ENCODE measurements around the gene C10orf67. TPM values are rescaled to one million over a fixed set of nuclear protein-coding genes. Genes with fewer than 3 reads are reported as not detected.

Gene C10orf67
- total RNA-seq, 4 donors from 2014 or later: 0.21 TPM; not detected in 3

DNA sequence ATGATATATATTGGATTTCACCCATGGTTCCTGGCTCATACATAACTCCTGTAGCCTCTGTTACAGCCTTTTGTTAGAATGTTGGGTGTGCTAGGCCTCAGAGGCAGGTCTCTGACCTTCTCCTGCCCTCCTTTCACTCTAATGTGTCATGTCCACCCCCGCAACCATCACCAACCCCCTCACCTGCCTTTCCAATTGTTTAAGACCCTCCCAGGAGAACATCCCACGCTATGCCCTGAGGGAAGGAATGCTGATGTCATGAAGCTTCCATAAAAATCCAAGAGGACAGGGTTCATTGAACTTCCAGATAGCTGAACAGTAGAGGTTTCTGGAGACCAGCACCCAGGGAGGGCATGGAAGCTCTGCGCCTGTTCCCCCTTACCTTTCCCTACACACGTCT, 30.8 kb upstream of the C10orf67 start:
- Histone ChIP-seq H3K4me3 (no peak overlapping the region), H3K4me1 (no peaks in the 10 kb centered on the region), H3K9me3 (no peaks in the 10 kb centered on the region), H3K27ac (no peak overlapping the region), H3K36me3 (no peaks in the 10 kb centered on the region), H3K27me3 (no peaks in the 10 kb centered on the region)
- DNase-seq: no peak
- intact Hi-C loops (cut with DNase I; ENCODE audit: low total_unique reads): no loop called here
- TF ChIP-seq POLR2A (IDR thresholded peaks at IDR 0.05) (no peak), CTCF (IDR thresholded peaks at IDR 0.05) (no peak)

DNA sequence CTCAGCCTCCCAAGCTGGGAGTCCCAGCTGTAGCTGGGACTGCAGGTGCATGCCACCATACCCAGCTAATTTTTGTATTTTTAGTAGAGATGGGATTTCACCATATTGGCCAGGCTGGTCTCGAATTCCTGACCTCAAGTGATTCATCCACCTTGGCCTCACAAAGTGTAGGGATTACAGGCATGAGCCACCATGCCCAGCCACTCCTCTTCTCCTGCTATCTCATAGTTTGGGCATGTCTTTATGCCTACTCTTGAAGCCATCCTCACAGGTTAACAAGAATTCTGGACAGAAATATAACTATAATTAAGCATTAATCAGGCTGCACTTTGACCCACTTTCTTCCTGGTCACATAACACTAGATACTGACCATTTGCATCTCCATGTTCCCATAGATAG, 28.6 kb upstream of the C10orf67 start:
- Histone ChIP-seq H3K4me3 (no peak overlapping the region), H3K27me3 (no peaks in the 10 kb centered on the region), H3K4me1 (no peaks in the 10 kb centered on the region), H3K27ac (no peak overlapping the region), H3K36me3 (no peaks in the 10 kb centered on the region), H3K9me3 (no peaks in the 10 kb centered on the region)
- intact Hi-C loops (cut with DNase I; ENCODE audit: low total_unique reads): no loop called here
- DNase-seq: no peak
- TF ChIP-seq POLR2A (IDR thresholded peaks at IDR 0.05) (no peak), CTCF (IDR thresholded peaks at IDR 0.05) (no peak)

DNA sequence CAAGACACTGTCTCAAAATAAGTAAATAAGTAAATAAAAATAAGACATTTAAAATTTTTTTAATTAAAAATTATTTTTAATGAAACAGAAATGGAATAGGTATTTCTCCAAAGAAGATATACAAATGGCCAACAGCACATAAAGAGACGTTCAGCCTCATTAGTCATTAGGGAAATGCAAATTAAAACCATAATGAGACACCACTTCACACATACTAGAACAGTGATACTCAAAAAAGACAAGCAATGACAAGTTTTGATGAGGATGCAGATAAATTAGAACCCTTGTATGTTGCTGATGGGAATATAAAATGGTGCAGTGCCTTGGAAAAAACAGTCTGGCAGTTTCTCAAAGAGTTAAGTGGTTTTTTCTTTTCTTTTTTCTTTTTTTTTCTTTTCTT, 26.5 kb upstream of the C10orf67 start:
- H3K4me1 ChIP-seq: no peaks in the 10 kb centered on the region
- intact Hi-C loops (cut with DNase I; ENCODE audit: low total_unique reads): no loop called here
- no peak for TF ChIP-seq POLR2A (IDR thresholded peaks at IDR 0.05)
- no peak for TF ChIP-seq CTCF (IDR thresholded peaks at IDR 0.05)
- H3K36me3 ChIP-seq: no peaks in the 10 kb centered on the region
- H3K27me3 ChIP-seq: no peaks in the 10 kb centered on the region
- no peaks in the 10 kb centered on the region for H3K9me3 ChIP-seq
- no peak overlapping the region for H3K27ac ChIP-seq
- no peak for DNase-seq
- H3K4me3 ChIP-seq: no peak overlapping the region

DNA sequence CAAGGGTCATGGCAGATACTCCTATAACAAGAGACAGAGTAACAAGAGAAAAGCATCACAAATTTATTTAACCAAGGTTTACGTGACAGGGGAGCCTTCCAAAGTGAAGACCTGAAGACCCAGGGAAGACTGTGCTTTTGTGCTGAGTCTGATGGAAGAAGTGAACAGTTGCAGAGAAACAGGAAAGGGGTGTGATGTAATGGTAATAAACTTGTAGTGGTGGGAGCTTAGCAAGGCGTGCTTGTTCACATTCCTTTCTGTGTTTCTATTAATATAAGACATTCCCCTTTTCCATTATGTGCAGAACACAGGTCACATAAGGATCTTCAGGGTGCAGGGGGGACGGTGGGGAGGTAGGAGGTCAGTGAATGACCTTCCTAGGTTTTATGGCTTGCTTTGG, 25.5 kb upstream of the C10orf67 start:
- H3K27me3 ChIP-seq: no peaks in the 10 kb centered on the region
- TF ChIP-seq CTCF (IDR thresholded peaks at IDR 0.05): no peak
- no peak for TF ChIP-seq POLR2A (IDR thresholded peaks at IDR 0.05)
- H3K36me3 ChIP-seq: no peaks in the 10 kb centered on the region
- intact Hi-C loops (cut with DNase I; ENCODE audit: low total_unique reads): no loop called here
- DNase-seq: no peak
- H3K4me3 ChIP-seq: no peak overlapping the region
- H3K9me3 ChIP-seq: no peaks in the 10 kb centered on the region
- no peak overlapping the region for H3K27ac ChIP-seq
- H3K4me1 ChIP-seq: no peaks in the 10 kb centered on the region

DNA sequence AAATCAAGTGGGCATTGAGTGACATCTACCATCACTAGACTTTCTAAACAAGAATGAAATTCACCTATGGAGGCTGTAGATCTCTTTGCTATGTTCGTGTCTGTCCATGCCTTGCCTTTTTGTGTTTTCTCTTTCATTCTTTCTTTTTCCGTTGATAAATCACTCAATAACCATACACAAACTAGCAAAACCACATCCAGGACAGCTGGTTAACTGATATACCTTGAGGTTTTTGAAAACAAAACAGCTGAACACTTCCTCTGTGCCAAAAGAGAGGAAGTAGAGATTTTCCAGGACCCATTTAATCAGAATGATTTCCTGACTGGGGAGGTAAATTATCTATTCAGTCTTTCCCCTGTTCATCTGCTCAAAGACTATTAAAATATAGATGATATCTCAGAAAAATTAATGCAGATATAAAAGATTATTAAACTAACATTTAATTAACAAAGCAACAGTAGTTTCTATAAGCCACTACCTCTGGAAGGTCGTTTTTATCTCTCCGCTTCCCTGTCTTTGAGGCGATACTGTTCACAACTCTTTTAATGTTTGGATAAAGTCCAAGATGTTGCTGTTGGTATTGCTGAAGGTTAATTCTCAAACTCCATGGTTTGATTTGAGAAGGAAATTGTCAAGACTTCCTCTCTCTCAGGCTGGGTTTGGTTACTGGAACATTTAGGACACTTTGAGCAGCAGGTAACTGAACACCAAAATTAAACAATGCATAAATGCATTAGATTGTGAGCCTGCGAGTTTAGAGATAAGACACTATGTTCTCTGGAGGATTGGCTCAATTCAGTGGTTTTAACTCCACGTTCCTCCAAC, 24.4 kb upstream of the C10orf67 start:
- no peak for TF ChIP-seq POLR2A (IDR thresholded peaks at IDR 0.05)
- no peak for TF ChIP-seq CTCF (IDR thresholded peaks at IDR 0.05)
- intact Hi-C loops (cut with DNase I; ENCODE audit: low total_unique reads): no loop called here

More for the DNA sequence above, 24.4 kb upstream of the C10orf67 start:
- Histone ChIP-seq H3K27ac (no peak overlapping the region), H3K27me3 (no peaks in the 10 kb centered on the region), H3K4me1 (no peaks in the 10 kb centered on the region), H3K4me3 (no peak overlapping the region), H3K9me3 (no peaks in the 10 kb centered on the region), H3K36me3 (no peaks in the 10 kb centered on the region)
- no peak for DNase-seq

All from uterus (tissue), 4 donors.